Trophoblast cell (in vitro differentiated cells and primary cell): ENCODE results near the gene DLGAP1.

Source experiments
- DNase-seq, 2 donors: peaks; one replicate each; pipeline ENCODE4 v3.0.0-alpha.2; 2016
- H2AFZ ChIP-seq: 2 replicates; pipeline ENCODE4 v1.6.1; 2013; ENCODE audit warnings: low read length, moderate library complexity, mild to moderate bottlenecking; ENCODE audit not compliant: insufficient read depth, poor library complexity
- H2AK5ac ChIP-seq: 2 replicates; pipeline ENCODE4 v1.6.1; 2013; ENCODE audit warnings: mild to moderate bottlenecking, low read length
- H2BK120ac ChIP-seq: 2 replicates; pipeline ENCODE4 v1.6.1; 2013; ENCODE audit warnings: low read length, mild to moderate bottlenecking, moderate library complexity; ENCODE audit not compliant: insufficient read depth, poor library complexity
- H2BK12ac ChIP-seq: 2 replicates; pipeline ENCODE4 v1.6.1; 2013; ENCODE audit warnings: mild to moderate bottlenecking, low read length, moderate library complexity
- H2BK5ac ChIP-seq: 2 replicates; pipeline ENCODE4 v1.6.1; 2013; ENCODE audit warnings: low read length, low read depth, moderate library complexity, mild to moderate bottlenecking; ENCODE audit not compliant: poor library complexity
- H3K14ac ChIP-seq: 2 replicates; pipeline ENCODE4 v1.6.1; 2013; ENCODE audit warnings: mild to moderate bottlenecking, low read length
- H3K18ac ChIP-seq: 2 replicates; pipeline ENCODE4 v1.6.1; 2013; ENCODE audit warnings: mild to moderate bottlenecking, low read length
- H3K23ac ChIP-seq: 2 replicates; pipeline ENCODE4 v1.6.1; 2013; ENCODE audit warnings: low read length
- H3K27ac ChIP-seq: 2 replicates; pipeline ENCODE4 v1.5.1; 2013; ENCODE audit warnings: low read depth, mild to moderate bottlenecking, inconsistent platforms, low read length, moderate library complexity
- H3K27me3 ChIP-seq: 2 replicates; pipeline ENCODE4 v1.6.1; 2013; ENCODE audit warnings: inconsistent platforms, mild to moderate bottlenecking, low read length, moderate library complexity; ENCODE audit not compliant: insufficient read depth
- H3K36me3 ChIP-seq, 2 experiments: 1 replicate in 1 of 2; 2 replicates in 1 of 2; pipeline ENCODE4 v1.6.1; 2013; ENCODE audit warnings: low read length in 2 of 2, mild to moderate bottlenecking in 2 of 2, moderate library complexity in 1 of 2; ENCODE audit not compliant: insufficient read depth in 2 of 2, control insufficient read depth in 1 of 2
- H3K4ac ChIP-seq: 2 replicates; pipeline ENCODE4 v1.6.1; 2013; ENCODE audit warnings: low read depth, mild to moderate bottlenecking, low read length, moderate library complexity
- H3K4me1 ChIP-seq, 2 experiments: 1 replicate in 1 of 2; 2 replicates in 1 of 2; pipeline ENCODE4 v1.6.1; 2013; ENCODE audit warnings: low read length in 2 of 2, mild to moderate bottlenecking in 2 of 2, moderate library complexity in 1 of 2; ENCODE audit not compliant: insufficient read depth in 2 of 2, control insufficient read depth in 1 of 2
- H3K4me2 ChIP-seq: 2 replicates; pipeline ENCODE4 v1.6.1; 2013; ENCODE audit warnings: inconsistent platforms, mild to moderate bottlenecking, low read length, moderate library complexity
- H3K4me3 ChIP-seq: 2 replicates; pipeline ENCODE4 v1.5.1; 2013; ENCODE audit warnings: mild to moderate bottlenecking, low read depth, low read length, inconsistent platforms
- H3K79me1 ChIP-seq: one replicate; pipeline ENCODE4 v1.6.1; 2013; ENCODE audit warnings: low read length
- H3K79me2 ChIP-seq: 2 replicates; pipeline ENCODE4 v1.6.1; 2013; ENCODE audit warnings: low read length, mild to moderate bottlenecking; ENCODE audit not compliant: control insufficient read depth, insufficient read depth, poor library complexity
- H3K9ac ChIP-seq: 2 replicates; pipeline ENCODE4 v1.6.1; 2013; ENCODE audit warnings: mild to moderate bottlenecking, low read length
- H3K9me3 ChIP-seq: 2 replicates; pipeline ENCODE4 v1.6.1; 2013; ENCODE audit warnings: low read depth, mild to moderate bottlenecking, control low read depth, inconsistent platforms, low read length; ENCODE audit not compliant: insufficient read depth
- H4K12ac ChIP-seq: 2 replicates; pipeline ENCODE4 v1.6.1; 2013; ENCODE audit warnings: low read depth, mild to moderate bottlenecking, low read length, moderate library complexity
- H4K8ac ChIP-seq: 2 replicates; pipeline ENCODE4 v1.6.1; 2013; ENCODE audit warnings: low read depth, mild to moderate bottlenecking, low read length, moderate library complexity
- H4K91ac ChIP-seq: one replicate; pipeline ENCODE4 v1.6.1; 2013; ENCODE audit warnings: low read depth, mild to moderate bottlenecking, low read length, moderate library complexity
- WGBS: extraction: QIAGEN DNeasy Blood & Tissue Kit; methylation state at CpG from one replicate; pipeline ENCODE4 v1.1.7; 2013; ENCODE audit warnings: missing lambda C conversion rate; ENCODE audit not compliant: insufficient read length, insufficient coverage; ENCODE audit errors: extremely low coverage; 5-methylcytosine and 5-hydroxymethylcytosine counted together

DLGAP1 gene

DNA sequence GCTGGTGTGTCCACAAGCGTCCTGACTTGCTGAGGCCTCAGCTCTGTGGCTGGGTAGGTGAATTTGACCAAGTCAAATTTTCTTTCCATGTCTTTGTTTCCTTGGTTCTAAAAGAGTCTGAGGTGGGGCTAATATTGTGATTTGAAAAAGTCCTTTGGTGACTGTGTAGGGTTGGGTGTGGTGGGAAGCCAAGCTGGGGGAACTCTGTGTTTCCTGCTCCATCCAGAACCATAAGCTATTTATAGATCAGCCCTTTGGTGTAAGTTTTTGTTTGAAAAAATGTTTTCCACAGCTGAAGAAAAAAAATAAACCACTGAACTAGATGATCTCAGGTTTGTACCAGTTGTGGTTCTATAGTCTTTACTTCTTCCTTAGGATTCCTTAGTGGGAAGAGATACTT is 542.4 kb downstream of the DLGAP1 start:
- H3K18ac ChIP-seq: no peak overlapping the region
- no peak overlapping the region for H3K4me3 ChIP-seq
- no peaks in the 10 kb centered on the region for H3K4me1 ChIP-seq
- H3K9me3 ChIP-seq: no peaks in the 10 kb centered on the region
- H2BK12ac ChIP-seq: no peak overlapping the region
- no peak overlapping the region for H2AFZ ChIP-seq
- H3K4ac ChIP-seq: no peak overlapping the region
- no peak overlapping the region for H2AK5ac ChIP-seq
- no peak overlapping the region for H3K23ac ChIP-seq
- no peak overlapping the region for H2BK120ac ChIP-seq
- H3K79me2 ChIP-seq: no peaks in the 10 kb centered on the region
- no peak overlapping the region for H3K14ac ChIP-seq
- no peak overlapping the region for H4K91ac ChIP-seq
- DNase-seq: no peak
- H3K79me1 ChIP-seq: no peaks in the 10 kb centered on the region
- WGBS: no CpG with 5 or more reads among the region's 1 CpG
- H3K4me2 ChIP-seq: no peak overlapping the region
- no peaks in the 10 kb centered on the region for H3K36me3 ChIP-seq
- no peak overlapping the region for H3K9ac ChIP-seq
- H3K27me3 ChIP-seq: no peaks in the 10 kb centered on the region
- no peak overlapping the region for H3K27ac ChIP-seq
- H4K8ac ChIP-seq: no peak overlapping the region
- no peak overlapping the region for H2BK5ac ChIP-seq
- no peak overlapping the region for H4K12ac ChIP-seq

DNA sequence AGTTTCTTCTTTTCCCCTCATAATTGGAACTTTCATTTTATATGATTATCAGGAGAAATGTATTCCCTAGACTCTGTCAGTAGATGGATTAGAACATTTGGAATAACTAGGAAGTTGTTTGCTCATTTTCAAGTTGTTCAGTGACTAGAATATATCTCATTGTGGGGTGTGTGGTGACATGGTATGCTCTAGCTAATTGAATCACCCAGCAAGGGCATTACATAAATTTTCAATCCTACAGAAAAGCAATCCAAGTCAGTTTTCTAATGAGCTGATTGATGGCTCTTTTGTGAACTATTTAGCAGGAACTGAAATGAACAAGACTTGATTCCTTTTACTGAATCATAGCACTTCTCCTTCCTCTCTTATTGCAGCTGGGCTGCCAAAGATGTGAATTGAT is 543.7 kb downstream of the DLGAP1 start:
- Histone ChIP-seq H4K8ac (no peak overlapping the region), H2BK5ac (no peak overlapping the region), H4K91ac (no peak overlapping the region)

DNA sequence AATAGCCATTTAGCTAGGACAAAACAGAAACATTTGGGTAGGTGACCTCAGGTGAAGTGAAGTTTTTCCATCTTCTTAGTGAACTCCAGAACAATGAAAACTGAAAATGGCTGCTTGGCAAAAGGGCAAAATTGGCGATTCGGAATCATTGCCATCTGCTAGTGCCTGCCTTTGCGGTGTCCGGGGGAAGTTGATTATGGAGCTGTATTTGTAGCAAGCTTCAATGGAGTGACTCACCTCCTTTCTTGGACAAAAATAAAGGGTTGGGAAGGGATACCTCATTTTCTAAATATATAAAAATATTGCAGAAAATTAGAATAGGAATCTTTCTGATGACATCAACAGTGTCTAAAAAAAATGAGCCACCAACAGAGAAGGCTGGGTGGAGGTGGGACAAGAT is 544.6 kb downstream of the DLGAP1 start:
- Histone ChIP-seq H3K36me3 (no peaks in the 10 kb centered on the region), H2AK5ac (no peak overlapping the region), H3K18ac (no peak overlapping the region)

More for the DNA sequence above, 543.7 kb downstream of the DLGAP1 start:
- Histone ChIP-seq H3K9me3 (no peaks in the 10 kb centered on the region), H2AK5ac (no peak overlapping the region), H3K23ac (no peak overlapping the region), H3K4ac (no peak overlapping the region), H3K4me1 (no peaks in the 10 kb centered on the region), H3K27ac (no peak overlapping the region), H3K18ac (no peak overlapping the region), H3K79me2 (no peaks in the 10 kb centered on the region), H2AFZ (no peak overlapping the region), H3K4me2 (no peak overlapping the region), H3K4me3 (no peak overlapping the region), H3K27me3 (no peaks in the 10 kb centered on the region), H3K9ac (no peak overlapping the region), H2BK12ac (no peak overlapping the region), H3K79me1 (no peaks in the 10 kb centered on the region), H4K12ac (no peak overlapping the region), H2BK120ac (no peak overlapping the region), H3K14ac (no peak overlapping the region), H3K36me3 (no peaks in the 10 kb centered on the region)
- DNase-seq: no peak

DNA sequence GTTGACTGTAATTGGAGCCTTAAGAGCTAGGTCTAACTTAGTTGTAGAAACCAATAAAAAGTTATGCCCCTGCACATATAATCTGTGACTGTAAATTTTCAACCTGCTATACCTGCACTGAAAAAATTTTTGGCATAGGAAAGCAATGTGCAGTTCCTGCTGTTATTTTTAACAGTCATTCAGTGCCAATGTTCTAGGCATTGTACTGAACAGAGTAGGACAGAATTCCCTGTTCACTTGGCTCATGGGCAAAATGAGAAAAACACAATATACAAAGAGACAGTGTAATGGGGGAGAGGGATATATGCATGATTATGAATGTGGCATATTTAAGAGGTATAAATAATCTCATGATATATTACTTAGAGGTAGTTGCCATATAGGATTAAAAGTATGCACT is 547.2 kb downstream of the DLGAP1 start:
- Histone ChIP-seq H3K27me3 (no peaks in the 10 kb centered on the region), H3K79me1 (no peaks in the 10 kb centered on the region), H2AFZ (no peak overlapping the region), H3K14ac (no peak overlapping the region), H3K79me2 (no peaks in the 10 kb centered on the region), H4K12ac (no peak overlapping the region), H3K23ac (no peak overlapping the region), H4K8ac (no peak overlapping the region), H3K4me3 (no peak overlapping the region), H2AK5ac (no peak overlapping the region), H3K4ac (no peak overlapping the region), H3K18ac (no peak overlapping the region), H2BK120ac (no peak overlapping the region), H3K27ac (no peak overlapping the region), H4K91ac (no peak overlapping the region), H2BK5ac (no peak overlapping the region), H3K4me2 (no peak overlapping the region), H3K9me3 (no peaks in the 10 kb centered on the region), H3K4me1 (no peaks in the 10 kb centered on the region), H3K36me3 (no peaks in the 10 kb centered on the region), H2BK12ac (no peak overlapping the region), H3K9ac (no peak overlapping the region)
- DNase-seq: no peak

More for the DNA sequence above, 544.6 kb downstream of the DLGAP1 start:
- no peak overlapping the region for H2BK12ac ChIP-seq
- no peak overlapping the region for H2BK120ac ChIP-seq
- WGBS: no CpG with 5 or more reads among the region's 4 CpGs
- H4K8ac ChIP-seq: no peak overlapping the region
- no peak overlapping the region for H3K23ac ChIP-seq
- no peak overlapping the region for H4K91ac ChIP-seq
- DNase-seq: no peak
- no peak overlapping the region for H3K4ac ChIP-seq
- no peak overlapping the region for H3K4me2 ChIP-seq
- H3K79me1 ChIP-seq: no peaks in the 10 kb centered on the region
- no peak overlapping the region for H3K14ac ChIP-seq
- H4K12ac ChIP-seq: no peak overlapping the region
- no peak overlapping the region for H3K4me3 ChIP-seq
- no peak overlapping the region for H2AFZ ChIP-seq
- H3K27ac ChIP-seq: no peak overlapping the region
- H3K4me1 ChIP-seq: no peaks in the 10 kb centered on the region
- H3K9me3 ChIP-seq: no peaks in the 10 kb centered on the region
- H3K79me2 ChIP-seq: no peaks in the 10 kb centered on the region
- no peak overlapping the region for H2BK5ac ChIP-seq
- H3K27me3 ChIP-seq: no peaks in the 10 kb centered on the region
- no peak overlapping the region for H3K9ac ChIP-seq
